ENCODE data around the gene RAB6C.
"Not testable (repeated sequence)": the region's sequence is repeated elsewhere in the genome, so short reads cannot be mapped to it uniquely, and the experiment has no call there.

The RAB6C gene

DNA sequence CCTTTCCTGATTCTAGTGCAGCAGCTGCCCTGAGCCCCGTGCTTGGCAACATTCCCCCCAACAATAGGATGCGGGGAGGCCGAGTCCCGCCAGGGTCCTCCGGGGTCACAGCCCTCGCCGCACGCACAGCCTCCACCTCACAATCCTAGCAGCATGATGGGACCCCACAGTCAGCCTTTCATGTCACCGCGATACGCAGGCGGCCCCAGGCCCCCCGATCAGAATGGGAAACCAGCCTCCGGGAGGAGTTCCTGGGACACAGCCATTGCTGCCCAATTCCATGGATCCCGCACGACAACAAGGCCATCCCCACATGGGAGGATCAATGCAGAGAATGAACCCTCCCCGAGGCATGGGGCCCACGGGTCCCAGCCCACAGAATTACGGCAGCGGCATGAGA lies 13.7 kb downstream of the RAB6C start:
- DNase-seq (ENCODE audit: low read depth in 2 of 2) = not testable (repeated sequence)

DNA sequence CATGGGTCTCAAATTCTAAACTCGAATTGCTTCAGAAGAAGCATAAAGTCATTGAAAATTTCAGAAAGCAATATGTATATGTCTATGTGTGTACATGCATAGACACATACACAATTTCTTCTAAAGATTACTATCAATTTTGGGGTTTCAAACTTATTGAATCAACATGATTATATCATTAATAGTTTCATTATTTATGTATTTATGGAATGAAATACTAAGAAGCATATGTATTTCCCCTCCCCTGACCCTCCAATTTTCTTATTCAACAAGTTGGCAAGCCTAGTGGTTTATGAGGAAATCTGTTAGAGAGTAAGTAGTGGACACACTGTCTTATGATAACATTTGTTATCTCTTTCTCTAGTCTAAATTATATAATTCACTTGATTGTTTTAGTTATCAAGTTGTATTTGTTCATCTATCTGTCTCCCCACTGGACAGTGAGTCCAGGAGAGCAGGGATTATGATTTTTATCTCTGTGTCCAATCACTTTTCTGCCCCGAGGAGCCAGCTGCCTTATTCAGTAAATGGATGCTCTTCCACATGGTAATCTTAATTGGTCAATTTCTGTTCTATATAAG lies 17.3 kb downstream of the RAB6C start:
- not testable (repeated sequence) for DNase-seq (ENCODE audit: low read depth in 2 of 2)

DNA sequence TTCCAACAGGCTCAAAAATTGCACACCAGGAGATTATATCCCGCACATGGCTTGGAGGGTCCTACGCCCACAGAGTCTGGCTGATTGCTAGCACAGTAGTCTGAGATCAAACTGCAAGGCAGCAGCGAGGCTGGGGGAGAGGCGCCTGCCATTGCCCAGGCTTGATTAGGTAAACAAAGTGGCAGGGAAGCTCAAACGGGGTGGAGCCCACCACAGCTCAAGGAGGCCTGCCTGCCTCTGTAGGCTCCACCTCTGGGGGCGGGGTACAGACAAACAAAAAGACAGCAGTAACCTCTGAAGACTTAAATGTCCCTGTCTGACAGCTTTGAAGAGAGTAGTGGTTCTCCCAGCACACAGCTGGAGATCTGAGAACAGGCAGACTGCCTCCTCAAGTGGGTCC lies 19.3 kb downstream of the RAB6C start:
- not testable (repeated sequence) for DNase-seq (ENCODE audit: low read depth in 2 of 2)

DNA sequence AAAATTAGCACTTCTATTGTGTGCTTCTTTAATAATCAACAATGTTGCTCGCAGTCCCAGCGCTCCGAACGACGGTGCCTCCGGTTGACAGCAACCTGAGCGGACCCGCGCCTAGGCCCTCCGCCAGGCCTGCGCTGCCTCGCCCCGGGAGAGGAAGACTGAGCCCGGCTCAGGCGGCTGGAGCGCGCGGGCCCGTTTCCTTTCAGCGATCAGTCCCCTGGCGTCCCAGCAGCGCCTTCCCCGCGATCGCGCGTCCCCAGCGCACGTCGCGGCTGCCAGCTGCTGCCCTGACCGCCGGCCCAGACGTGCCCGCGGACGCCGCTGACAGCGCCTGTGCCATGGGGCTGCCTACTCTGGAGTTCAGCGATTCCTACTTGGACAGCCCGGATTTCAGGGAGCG lies 26.4 kb downstream of the RAB6C start:
- DNase-seq (ENCODE audit: low read depth in 2 of 2) = not testable (repeated sequence)

DNA sequence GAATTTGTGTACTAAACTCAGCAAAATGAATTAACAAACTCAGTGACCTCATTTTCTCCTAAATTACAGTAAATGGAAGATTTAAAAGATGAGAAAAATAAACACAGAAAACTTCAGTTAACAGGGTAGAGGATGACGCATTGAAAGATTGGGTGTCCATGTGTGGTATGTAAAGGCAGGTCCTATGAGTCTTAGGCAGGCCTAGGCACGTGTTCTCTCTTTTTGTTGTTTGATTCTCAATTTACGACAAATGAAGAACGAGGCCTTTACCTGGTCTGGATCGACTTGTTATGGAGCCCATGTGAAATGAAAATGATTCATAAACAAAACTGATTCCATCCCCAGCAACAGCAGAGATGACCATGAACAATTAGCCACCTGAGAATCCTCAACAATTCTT lies 37.2 kb downstream of the RAB6C start:
- DNase-seq (ENCODE audit: low read depth in 2 of 2) = not testable (repeated sequence)

DNA sequence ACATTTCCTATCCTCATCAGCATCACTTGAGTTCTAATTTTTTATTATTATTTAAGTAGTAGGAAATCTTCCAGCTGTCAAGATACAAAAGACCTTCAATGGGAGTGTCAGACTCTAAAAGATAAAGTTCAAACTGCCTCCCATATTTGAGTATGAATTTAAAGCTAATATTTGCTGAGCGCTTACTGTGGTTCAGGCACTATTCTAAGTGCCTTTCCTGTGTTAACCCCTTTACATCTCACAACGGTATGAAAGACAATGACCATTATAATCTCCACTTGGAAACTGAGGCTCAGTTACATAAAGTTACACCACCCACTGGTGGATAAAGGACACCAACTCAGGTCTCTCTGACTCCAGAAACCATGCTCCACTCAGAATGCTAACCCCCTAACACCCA lies 39.9 kb downstream of the RAB6C start:
- no peak for DNase-seq (ENCODE audit: low read depth in 2 of 2)

DNA sequence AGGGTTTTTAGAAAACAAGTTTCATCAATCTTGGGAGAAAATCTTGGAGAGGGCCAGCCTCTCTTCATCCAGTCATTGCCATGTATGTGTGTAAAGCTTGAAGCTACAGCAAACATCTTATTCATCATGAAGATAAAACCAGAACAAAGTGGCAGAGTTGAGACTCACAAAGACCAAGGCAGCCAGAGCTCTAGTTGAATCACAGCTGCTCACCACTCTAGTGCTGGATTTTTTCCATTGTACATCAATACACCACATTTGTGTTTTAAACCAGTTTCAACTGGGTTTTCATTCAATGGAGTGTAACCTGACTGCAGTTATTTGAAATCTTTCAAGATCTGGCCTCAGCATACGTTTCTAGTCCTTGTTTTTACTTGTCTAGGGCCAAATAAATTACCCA lies 40.6 kb downstream of the RAB6C start:
- DNase-seq (ENCODE audit: low read depth in 2 of 2) = not testable (repeated sequence)

DNA sequence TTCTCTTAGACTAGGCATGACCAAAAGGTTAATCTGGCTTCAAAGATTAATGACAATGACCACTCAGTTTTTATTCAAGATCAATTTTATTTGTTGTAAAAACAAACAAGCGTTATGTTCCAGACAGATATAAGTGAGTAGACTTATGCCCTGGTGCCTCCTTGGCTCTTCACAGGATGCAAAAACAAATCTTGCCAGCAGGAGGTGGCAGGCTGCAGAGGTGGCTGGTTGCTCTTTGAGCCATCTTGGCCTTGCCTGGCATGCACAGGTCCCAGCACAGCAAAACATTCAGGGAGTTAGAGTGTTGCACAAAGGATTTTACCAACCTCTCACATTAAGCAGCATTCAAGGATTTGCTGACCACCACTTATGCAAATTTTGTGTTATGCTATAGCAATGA lies 46.5 kb downstream of the RAB6C start:
- DNase-seq (ENCODE audit: low read depth in 2 of 2) = not testable (repeated sequence)
